H1 (cell line): Measurements from ENCODE around the gene SENP1. TPM values are rescaled to one million over a fixed set of nuclear protein-coding genes. Genes with fewer than 3 reads are reported as not detected.

Experiments used
- ASH2L ChIP-seq: fragments of 200-600, 300-600 bp; sonication (generic); IDR thresholded peaks from one replicate; pipeline ENCODE4 v1.7.1; 2017; ENCODE audit warnings: low read length
- ATF2 ChIP-seq: IDR thresholded peaks from 2 replicates; pipeline ENCODE4 v1.6.1; 2012; ENCODE audit warnings: low read length, inconsistent platforms
- BACH1 ChIP-seq: IDR thresholded peaks from 2 replicates; pipeline ENCODE4 v1.6.1; 2012; ENCODE audit warnings: low read length, improper control_type of control experiment
- CBX5 ChIP-seq: fragments of 300-800, 300-1000 bp; sonication (generic); IDR thresholded peaks from 2 replicates; pipeline ENCODE4 v1.7.1; 2016; ENCODE audit warnings: antibody characterized with exemption, low read length, low read depth
- CHD2 ChIP-seq: IDR thresholded peaks from 2 replicates; pipeline ENCODE4 v1.6.1; 2012; ENCODE audit warnings: low read length, improper control_type of control experiment
- EGR1 ChIP-seq: IDR thresholded peaks from 2 replicates; pipeline ENCODE4 v1.6.1; 2011; ENCODE audit warnings: low read depth, low read length, borderline replicate concordance
- FOSL1 ChIP-seq: IDR thresholded peaks from 2 replicates; pipeline ENCODE4 v1.6.1; 2011; ENCODE audit warnings: mild to moderate bottlenecking, low read depth, low read length, moderate library complexity; ENCODE audit not compliant: insufficient read depth
- HDAC6 ChIP-seq: IDR thresholded peaks from one replicate; pipeline ENCODE4 v1.7.1; 2012; ENCODE audit warnings: low read depth, mild to moderate bottlenecking, inconsistent platforms, low read length, moderate library complexity
- JUN ChIP-seq: IDR thresholded peaks from 2 replicates; pipeline ENCODE4 v1.6.1; 2011; ENCODE audit warnings: low read depth, mild to moderate bottlenecking, improper control_type of control experiment, low read length
- KDM1A ChIP-seq: fragments of 200-600, 300-600 bp; sonication (generic); IDR thresholded peaks from 2 replicates; pipeline ENCODE4 v1.7.1; 2016; ENCODE audit warnings: mild to moderate bottlenecking, low read length, borderline replicate concordance
- KDM4A ChIP-seq: IDR thresholded peaks from one replicate; pipeline ENCODE4 v1.7.1; 2012; ENCODE audit warnings: low read depth, mild to moderate bottlenecking, moderate library complexity, low read length, inconsistent platforms; ENCODE audit not compliant: severe bottlenecking
- MAFK ChIP-seq: IDR thresholded peaks from 2 replicates; pipeline ENCODE4 v1.6.1; 2012; ENCODE audit warnings: low read depth, mild to moderate bottlenecking, improper control_type of control experiment, low read length
- NRF1 ChIP-seq: IDR thresholded peaks from 2 replicates; pipeline ENCODE4 v1.6.1; 2011; ENCODE audit warnings: mild to moderate bottlenecking, low read depth, low read length, improper control_type of control experiment
- POLR2AphosphoS5 ChIP-seq: IDR thresholded peaks from 2 replicates; pipeline ENCODE4 v1.6.1; 2011; ENCODE audit warnings: low read depth, low read length
- POU5F1 ChIP-seq: IDR thresholded peaks from 2 replicates; pipeline ENCODE4 v1.6.1; 2011; ENCODE audit warnings: low read depth, mild to moderate bottlenecking, low read length, moderate library complexity
- RBBP5 ChIP-seq: IDR thresholded peaks from 2 replicates; pipeline ENCODE4 v1.7.1; 2012; ENCODE audit warnings: low read depth, mild to moderate bottlenecking, inconsistent platforms, low read length, moderate library complexity, borderline replicate concordance
- RNF2 ChIP-seq: fragments of 200-900, 300-1000 bp; sonication (generic); IDR thresholded peaks from 2 replicates; pipeline ENCODE4 v1.7.1; 2016; ENCODE audit warnings: borderline replicate concordance, low read depth, mild to moderate bottlenecking, antibody characterized with exemption, low read length; ENCODE audit not compliant: poor library complexity, severe bottlenecking; ENCODE audit errors: missing control alignments
- SIN3A ChIP-seq, 2 experiments: IDR thresholded peaks in 1 of 2; conservative IDR thresholded peaks in 1 of 2; 2 replicates each; pipeline ENCODE4 v1.6.1; 2011 to 2012; ENCODE audit warnings: low read length in 2 of 2, improper control_type of control experiment in 1 of 2, low read depth in 1 of 2, mild to moderate bottlenecking in 1 of 2
- SIRT6 ChIP-seq: IDR thresholded peaks from one replicate; pipeline ENCODE4 v1.7.1; 2012; ENCODE audit warnings: low read length, inconsistent platforms
- SUZ12 ChIP-seq: fragments of 200-600 bp; sonication (generic); IDR thresholded peaks from 2 replicates; pipeline ENCODE4 v1.6.1; 2012; ENCODE audit warnings: mild to moderate bottlenecking, inconsistent platforms, low read length, moderate library complexity, mixed read lengths
- TAF7 ChIP-seq: optimal IDR thresholded peaks from 2 replicates; pipeline ENCODE3; 2011; ENCODE audit warnings: low read depth, mild to moderate bottlenecking, inconsistent platforms, low read length, moderate library complexity, borderline replicate concordance
- YY1 ChIP-seq: IDR thresholded peaks from 2 replicates; pipeline ENCODE4 v1.6.1; 2011; ENCODE audit warnings: low read depth, mild to moderate bottlenecking, low read length
- polyA plus RNA-seq, 7 experiments: library from polyadenylated mRNA; depleted of rRNA in 3 of 7; stranded (reverse) in 5 of 7; unstranded in 2 of 7; fragments of >200 nt in 5 of 7; fragments of 200-250 nt in 2 of 7; gene quantifications; 1 replicate in 5 of 7; 2 replicates in 1 of 7; 4 replicates in 1 of 7; pipeline versions ENCODE4 v1.2.1 to v1.2.3, GENCODE V29; 2011 to 2013; ENCODE audit warnings: missing spikeins in 2 of 7, mixed read lengths in 2 of 7
- total RNA-seq: library from RNA; stranded (reverse); fragmentation: NEBNext Ultra II Directional; extraction: Animal tissue kit (Norgen Biotek cat#: 25700); gene quantifications from 2 replicates; pipeline ENCODE4 v1.2.1, GENCODE V29; 2021

The SENP1 gene
- total and polyA plus RNA-seq, 2 of the 8 experiments (the other 6 are each of a cell fraction or from before 2014, with no cell fraction given), result 14.2 to 31.5 TPM

- TF ChIP-seq CBX5 (no peak), RBBP5 (peak; percentile 67), ATF2 (no peak), NRF1 (no peak), TAF7 (peak; percentile 57), KDM1A (no peak), ASH2L (peak; percentile 99), EGR1 (peak; percentile 47; the same call in 1 of the 2 replicates), SIRT6 (no peak), SUZ12 (no peak), POLR2AphosphoS5 (peak; percentile 84), HDAC6 (no peak), FOSL1 (no peak), KDM4A (peak; percentile 74), RNF2 (no peak), SIN3A (conservative IDR thresholded peaks at IDR 0.05 in 1 of 2, IDR thresholded peaks at IDR 0.05 in 1 of 2; ENCODE audit: low read depth in 1 of 2, low read length in 2 of 2) (peak in 1 of 2 experiments; percentile 89; a peak in 2 of 4 replicates), BACH1 (no peak), POU5F1 (no peak), CHD2 (no peak; the same call in 1 of the 2 replicates), MAFK (no peak), JUN (no peak), YY1 (0 out of 2 replicates have a peak, but pooled peaks have one; percentile 16)
Observed at GRCh38 chr12:48105867-48106680, at the start of gene SENP1 (continued).
